WTC11 (cell line): ENCODE results near the gene ARID3B.

Source experiments
- CREB1 ChIP-seq: sonication (generic); formaldehyde crosslinking; IDR thresholded peaks from 2 replicates; pipeline ENCODE4 v1.8.0; 2023; ENCODE audit warnings: mild to moderate bottlenecking, missing genetic modification reagents
- IRF2 ChIP-seq: sonication (generic); formaldehyde crosslinking; IDR thresholded peaks from 2 replicates; pipeline ENCODE4 v1.8.0; 2022; ENCODE audit warnings: low read depth, missing genetic modification reagents, borderline replicate concordance
- JAZF1 ChIP-seq: fragments of 250-450 bp; sonication (Bioruptor Pico); IDR thresholded peaks from 2 replicates; pipeline ENCODE4 v1.9.0; 2021; ENCODE audit warnings: moderate library complexity, mild to moderate bottlenecking, inconsistent platforms
- RELA ChIP-seq: sonication (generic); formaldehyde crosslinking; IDR thresholded peaks from 2 replicates; pipeline ENCODE4 v1.8.1; 2022; ENCODE audit warnings: missing genetic modification reagents, mild to moderate bottlenecking, borderline replicate concordance
- SMAD3 ChIP-seq: sonication (generic); formaldehyde crosslinking; IDR thresholded peaks from 2 replicates; pipeline ENCODE4 v1.8.0; 2022; ENCODE audit warnings: missing genetic modification reagents, mild to moderate bottlenecking, borderline replicate concordance
- TP53 ChIP-seq: sonication (generic); formaldehyde crosslinking; IDR thresholded peaks from 2 replicates; pipeline ENCODE4 v1.8.1; 2023; ENCODE audit warnings: mild to moderate bottlenecking, missing genetic modification reagents
- ZNF317 ChIP-seq: sonication (generic); formaldehyde crosslinking; IDR thresholded peaks from 2 replicates; pipeline ENCODE4 v1.8.1; 2023; ENCODE audit warnings: low read depth, mild to moderate bottlenecking, moderate library complexity, missing genetic modification reagents, borderline replicate concordance
- ZNF512 ChIP-seq: sonication (generic); formaldehyde crosslinking; IDR thresholded peaks from 2 replicates; pipeline ENCODE4 v1.8.1; 2022; ENCODE audit warnings: missing genetic modification reagents, borderline replicate concordance
- ZSCAN18 ChIP-seq: fragments of 250-450 bp; sonication (Bioruptor Pico); IDR thresholded peaks from 2 replicates; pipeline ENCODE4 v2.1.2; 2022; ENCODE audit warnings: mild to moderate bottlenecking, moderate library complexity
- TF ChIP-seq, protein P1 (sequence below): fragments of 200-600 bp; IDR thresholded peaks from 2 replicates; pipeline ENCODE4 v1.8.0; 2022; ENCODE audit warnings: antibody characterized with exemption
- TF ChIP-seq, protein P2 (sequence below): sonication (generic); formaldehyde crosslinking; IDR thresholded peaks from 2 replicates; pipeline ENCODE4 v1.8.0; 2022; ENCODE audit warnings: mild to moderate bottlenecking, missing genetic modification reagents
- TF ChIP-seq, protein P3 (sequence below): sonication (generic); formaldehyde crosslinking; IDR thresholded peaks from 2 replicates; pipeline ENCODE4 v1.8.1; 2023; ENCODE audit warnings: mild to moderate bottlenecking, missing genetic modification reagents, moderate library complexity

GRCh38 chr15:74622758-74623157 lies 81.7 kb downstream of the ARID3B start:
- TF ChIP-seq, protein P1, sequence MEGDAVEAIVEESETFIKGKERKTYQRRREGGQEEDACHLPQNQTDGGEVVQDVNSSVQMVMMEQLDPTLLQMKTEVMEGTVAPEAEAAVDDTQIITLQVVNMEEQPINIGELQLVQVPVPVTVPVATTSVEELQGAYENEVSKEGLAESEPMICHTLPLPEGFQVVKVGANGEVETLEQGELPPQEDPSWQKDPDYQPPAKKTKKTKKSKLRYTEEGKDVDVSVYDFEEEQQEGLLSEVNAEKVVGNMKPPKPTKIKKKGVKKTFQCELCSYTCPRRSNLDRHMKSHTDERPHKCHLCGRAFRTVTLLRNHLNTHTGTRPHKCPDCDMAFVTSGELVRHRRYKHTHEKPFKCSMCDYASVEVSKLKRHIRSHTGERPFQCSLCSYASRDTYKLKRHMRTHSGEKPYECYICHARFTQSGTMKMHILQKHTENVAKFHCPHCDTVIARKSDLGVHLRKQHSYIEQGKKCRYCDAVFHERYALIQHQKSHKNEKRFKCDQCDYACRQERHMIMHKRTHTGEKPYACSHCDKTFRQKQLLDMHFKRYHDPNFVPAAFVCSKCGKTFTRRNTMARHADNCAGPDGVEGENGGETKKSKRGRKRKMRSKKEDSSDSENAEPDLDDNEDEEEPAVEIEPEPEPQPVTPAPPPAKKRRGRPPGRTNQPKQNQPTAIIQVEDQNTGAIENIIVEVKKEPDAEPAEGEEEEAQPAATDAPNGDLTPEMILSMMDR: no peak
- no peak for TF ChIP-seq IRF2 (CRISPR knock-in tag)
- TF ChIP-seq CREB1 (CRISPR knock-in tag): no peak
- no peak for TF ChIP-seq RELA (CRISPR knock-in tag)
- no peak for TF ChIP-seq ZNF317
- no peak for TF ChIP-seq TP53
- no peak for TF ChIP-seq ZNF512 (CRISPR knock-in tag)
- TF ChIP-seq, protein P2, sequence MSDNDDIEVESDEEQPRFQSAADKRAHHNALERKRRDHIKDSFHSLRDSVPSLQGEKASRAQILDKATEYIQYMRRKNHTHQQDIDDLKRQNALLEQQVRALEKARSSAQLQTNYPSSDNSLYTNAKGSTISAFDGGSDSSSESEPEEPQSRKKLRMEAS (CRISPR knock-in tag): no peak
- TF ChIP-seq, protein P3, sequence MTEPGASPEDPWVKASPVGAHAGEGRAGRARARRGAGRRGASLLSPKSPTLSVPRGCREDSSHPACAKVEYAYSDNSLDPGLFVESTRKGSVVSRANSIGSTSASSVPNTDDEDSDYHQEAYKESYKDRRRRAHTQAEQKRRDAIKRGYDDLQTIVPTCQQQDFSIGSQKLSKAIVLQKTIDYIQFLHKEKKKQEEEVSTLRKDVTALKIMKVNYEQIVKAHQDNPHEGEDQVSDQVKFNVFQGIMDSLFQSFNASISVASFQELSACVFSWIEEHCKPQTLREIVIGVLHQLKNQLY (CRISPR knock-in tag): no peak
- TF ChIP-seq SMAD3 (CRISPR knock-in tag): no peak
- no peak for TF ChIP-seq JAZF1 (CRISPR knock-in tag)
- TF ChIP-seq ZSCAN18 (CRISPR knock-in tag): no peak
